NCI-H774 (cell line): ENCODE measurements around the gene TMEM135.

Experiments used
- DNase-seq: peaks from one replicate; lab custom pipeline; 2025; lab: John Stamatoyannopoulos, UW

Gene TMEM135

DNA sequence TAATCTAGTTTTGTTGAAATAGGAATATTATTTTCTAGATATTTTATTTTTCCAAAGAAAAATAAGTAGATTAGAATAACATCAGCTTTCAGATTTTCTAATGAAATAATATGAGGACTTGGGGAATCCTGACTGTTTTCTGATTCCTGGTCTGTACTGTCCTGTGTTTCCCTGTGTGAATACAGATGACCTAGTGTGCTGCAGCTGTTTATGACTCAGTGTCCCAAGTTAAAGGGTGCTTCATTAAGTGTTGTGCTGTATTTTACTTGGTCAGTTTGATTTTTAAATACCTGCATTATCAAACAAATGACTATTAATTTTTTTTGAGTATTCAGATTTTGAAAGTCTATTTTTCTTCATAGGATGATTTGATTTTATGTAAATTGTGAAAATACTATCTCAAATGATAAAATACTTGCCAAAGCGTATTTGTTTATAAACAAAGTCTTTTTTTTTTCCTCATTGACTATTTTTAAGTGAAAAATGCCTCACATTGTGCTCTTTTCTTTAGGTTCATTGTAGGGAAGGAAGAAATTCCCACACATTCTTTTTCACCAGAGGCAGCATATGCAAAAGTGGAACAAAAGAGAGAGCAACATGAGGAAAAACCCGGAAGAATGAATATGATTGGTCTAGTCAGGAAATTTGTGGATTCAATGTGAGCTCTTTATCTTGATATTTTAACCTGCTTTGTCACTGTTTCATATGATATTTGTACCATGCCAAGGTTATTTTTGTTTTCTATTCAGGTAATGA is 264.2 kb downstream of the TMEM135 start:
- no peak for DNase-seq

DNA sequence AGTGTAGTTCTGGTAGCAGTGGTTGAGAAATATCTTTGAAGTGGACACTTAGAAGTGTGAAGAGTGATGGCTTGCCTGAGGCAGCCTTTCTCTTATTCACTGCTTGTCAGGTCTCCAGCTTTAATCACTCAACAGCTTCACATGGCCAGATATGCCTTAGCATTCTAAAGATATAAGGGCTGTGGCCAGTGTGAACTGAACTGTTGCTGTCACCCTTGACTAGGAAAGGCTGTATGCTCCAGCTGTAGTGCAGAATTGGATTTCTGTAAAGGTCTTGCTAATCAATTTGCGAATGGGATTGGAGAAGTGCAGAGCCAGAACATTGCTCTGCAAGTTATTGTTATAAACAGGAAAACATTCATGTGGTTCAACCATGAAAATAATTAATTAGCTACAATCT is 266.7 kb downstream of the TMEM135 start:
- no peak for DNase-seq

DNA sequence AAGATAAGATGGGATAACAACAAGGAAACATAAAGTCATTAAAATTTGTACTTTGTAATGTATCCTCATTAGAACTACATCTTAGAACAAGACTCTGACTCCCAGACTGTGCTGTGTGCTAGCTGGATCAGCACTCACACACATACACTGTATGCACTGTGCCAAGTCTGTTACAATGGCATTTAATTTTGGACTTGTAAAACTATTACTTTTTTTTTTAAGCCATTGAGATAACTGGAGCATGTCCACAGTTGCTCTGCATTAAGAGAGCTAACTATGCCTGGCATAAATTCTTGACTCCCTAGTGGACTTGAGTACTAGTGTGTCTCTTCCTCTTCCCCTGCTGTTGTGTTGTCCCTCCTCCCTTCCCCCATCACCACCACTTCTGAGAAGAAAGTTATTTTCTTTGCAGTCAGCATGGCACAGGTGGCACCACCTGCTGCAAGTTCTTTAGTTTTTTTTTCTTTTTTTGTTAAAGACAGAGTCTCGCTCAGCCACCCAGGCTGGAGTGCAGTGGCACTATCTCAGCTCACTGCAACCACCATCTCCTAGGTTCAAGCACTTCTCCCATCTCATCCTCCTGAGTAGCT is 268.6 kb downstream of the TMEM135 start:
- no peak for DNase-seq

DNA sequence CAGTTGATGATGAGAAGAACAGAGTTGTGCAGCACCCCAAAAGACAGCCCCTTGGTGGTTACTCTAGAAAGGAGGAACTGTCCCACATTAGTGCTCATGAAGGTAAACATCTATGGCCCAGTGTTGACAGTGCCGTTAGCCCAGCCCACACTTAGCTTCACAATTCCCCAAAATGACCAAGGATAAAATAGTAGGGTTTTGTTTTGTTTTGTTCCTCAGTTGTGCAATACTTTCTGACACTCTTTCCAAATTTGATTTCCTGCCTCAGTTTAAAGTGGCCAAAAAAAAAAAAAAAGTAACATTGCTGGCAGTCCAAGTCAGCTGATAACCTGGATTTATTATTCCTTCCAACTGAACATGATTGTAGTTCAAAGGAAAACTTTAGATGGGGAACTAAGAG is 269.4 kb downstream of the TMEM135 start:
- no peak for DNase-seq

DNA sequence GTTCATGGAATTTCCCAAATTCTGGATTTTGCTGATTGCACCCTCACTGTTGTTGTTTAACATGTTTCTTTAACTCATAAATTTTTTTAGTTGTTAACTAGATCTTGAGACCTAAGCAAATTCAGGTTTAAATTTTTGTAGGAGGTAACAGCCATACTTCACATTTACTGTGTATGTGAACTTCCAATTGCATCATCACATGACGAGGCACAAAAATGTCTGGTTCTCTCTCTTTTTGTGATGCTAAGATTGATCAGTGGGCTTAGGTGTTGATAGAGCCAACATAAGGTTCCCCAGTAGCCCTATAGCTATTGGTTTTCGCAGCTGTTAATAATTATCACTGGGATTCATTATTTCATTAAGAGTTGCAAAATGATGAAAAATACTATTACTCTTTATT is 277.5 kb downstream of the TMEM135 start:
- no peak for DNase-seq

DNA sequence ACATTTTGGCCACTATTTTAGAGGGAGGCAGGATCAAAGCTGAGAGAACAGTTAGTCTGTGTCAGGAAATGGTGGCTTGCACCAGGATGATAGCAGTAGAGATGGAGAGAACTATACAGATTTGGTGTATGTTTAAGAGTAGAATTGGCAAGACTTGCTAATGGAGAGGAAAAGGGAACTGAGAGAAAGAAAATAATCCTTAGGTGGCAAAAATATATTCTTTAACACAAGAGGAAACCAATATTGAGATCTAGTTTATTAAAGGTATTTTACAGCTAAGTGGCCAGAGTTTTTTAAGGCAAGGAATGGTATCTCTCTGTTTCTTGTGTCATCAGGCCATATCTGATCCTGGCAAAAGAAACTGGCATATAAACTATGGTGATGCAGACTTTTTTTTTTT is 278.8 kb downstream of the TMEM135 start:
- DNase-seq: no peak

DNA sequence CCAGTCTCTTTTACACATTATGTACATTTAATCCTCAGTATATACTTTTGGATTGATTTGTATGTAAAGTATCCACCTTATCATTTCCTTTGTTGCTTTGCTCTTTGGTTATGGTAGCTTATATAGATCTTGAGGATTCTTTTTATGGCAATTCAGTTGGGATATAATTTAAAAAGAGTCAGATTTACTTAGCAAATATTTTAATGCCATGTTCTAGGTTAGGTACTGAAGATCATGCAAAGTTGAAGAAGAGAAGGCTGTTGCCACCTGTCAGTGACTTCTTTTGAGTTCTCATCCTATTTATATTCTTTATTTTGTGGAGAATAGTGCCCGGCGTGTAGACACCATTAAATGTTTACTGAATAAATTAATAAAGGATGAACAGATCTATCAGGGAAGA is 279.7 kb downstream of the TMEM135 start:
- DNase-seq: no peak

DNA sequence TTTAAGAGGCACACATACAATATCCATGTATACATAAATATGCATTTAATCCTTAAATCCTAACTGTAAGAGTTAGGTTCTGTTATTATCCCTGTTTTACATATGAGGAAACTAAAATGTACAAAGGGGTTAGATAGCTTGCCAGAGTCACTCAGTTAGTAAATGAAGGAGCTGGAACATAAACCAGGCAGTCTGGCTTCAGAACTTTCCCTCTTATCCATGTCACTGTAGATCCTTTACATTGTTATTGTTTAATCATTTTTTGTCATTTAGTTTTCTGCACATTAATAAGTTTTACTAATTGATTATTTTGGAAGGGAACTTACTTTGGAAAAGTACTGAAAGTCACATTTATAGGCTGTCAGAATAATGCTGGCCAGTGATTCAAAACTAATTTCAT is 282.4 kb downstream of the TMEM135 start:
- DNase-seq: no peak

DNA sequence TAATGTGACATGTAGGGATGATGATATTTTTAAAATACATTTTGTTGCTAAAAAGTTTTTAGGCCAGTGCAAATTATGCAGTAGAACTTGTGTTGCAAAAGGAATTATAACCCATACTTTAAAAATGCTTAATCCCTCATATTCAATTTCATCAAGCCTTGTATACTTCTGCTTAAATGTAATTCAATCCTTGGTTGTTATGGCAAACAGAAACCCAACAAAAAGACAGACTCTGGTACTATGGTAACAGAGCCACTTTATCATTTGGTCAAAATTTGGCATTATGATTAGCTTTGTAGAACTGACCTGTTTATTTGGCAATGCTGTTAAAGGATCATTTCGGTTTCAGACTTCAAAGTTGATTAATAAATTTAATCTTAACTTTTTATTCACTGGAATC is 284.8 kb downstream of the TMEM135 start:
- no peak for DNase-seq

DNA sequence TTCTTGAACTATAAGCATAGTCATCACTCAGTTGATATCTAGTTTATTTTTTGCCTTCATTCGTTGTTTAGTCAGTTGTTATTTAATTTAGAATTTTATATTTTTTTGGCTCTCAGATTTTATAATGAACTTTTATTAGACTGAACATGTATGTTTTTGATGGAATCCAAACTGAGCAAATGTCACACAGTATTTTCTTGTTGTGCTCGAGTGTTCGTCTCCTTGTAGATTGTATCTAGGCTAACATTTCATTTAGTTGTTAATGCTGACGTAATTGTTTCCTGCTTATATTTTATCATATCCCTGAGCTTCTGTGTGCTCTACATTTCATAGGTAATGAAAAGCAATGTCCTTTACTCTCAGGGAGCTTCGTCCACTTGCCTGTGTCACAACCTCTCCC is 286.2 kb downstream of the TMEM135 start:
- DNase-seq: no peak

DNA sequence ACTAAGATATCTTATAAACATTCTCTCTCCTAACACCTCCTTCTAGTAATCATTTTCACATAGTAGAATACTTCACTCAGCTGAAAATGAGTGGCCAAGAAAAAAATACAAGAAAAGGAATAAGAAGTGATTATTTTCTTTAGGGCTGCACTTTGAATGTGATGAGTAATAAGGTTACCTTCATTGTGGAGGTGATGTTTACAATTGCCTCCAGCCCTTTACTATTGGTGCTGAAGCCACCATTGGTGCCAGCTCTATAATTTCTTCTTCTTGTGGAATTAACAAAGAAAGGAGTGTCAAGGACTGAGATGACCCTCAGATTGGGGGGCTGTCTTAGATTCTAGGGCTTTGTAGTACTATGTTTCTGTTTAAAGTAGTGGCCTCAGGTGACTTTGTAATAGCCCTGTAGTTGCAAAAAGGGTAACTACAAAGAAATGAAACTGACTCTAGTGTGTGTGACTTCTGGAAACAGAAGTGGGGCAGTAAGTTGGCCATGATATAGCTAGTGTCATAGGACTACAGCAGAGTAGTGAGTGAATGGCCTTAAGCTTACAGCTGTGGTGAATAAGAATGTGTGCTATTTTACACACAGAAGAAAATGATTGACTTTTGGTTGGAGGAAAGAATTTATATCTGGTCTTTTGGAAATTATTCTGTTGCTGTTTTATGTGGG is 287.2 kb downstream of the TMEM135 start:
- DNase-seq: no peak

DNA sequence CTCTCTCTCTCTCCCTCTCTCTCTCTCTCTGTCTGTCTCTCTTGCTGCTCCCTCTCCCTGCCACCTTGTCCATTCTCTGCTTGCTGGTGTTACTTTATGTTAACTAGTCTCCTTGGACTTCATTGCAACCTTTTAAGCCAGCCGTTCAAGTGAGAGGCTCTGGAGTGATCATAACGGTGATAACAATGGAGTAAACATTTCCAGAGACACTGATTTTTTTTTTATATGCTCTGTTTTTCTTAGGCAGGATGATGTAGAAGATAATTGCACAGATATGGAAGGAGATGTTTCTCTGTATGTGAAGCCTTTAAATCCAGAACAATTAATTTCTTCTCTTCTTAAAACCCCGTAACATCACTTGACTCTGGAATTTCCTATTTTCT is 287.7 kb downstream of the TMEM135 start:
- DNase-seq: no peak

DNA sequence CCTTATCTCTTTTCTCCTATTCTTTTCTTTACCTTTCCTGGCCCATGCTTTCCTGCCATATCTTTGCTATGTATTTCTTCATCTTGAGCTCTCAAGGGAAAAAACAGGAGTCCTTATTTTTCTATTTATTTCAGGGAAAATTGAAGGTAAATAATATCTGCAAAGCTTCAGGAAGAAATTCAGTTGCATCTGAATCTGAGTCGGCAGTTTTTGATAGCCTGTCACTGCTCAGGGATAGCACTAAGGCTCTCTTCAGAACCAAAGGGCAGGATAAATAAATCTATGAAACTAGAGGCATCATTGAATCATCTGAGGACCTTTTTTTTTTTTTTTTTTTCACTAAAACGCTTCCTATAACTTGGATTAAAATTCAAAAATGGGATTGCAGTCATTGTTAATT is 288.9 kb downstream of the TMEM135 start:
- no peak for DNase-seq

DNA sequence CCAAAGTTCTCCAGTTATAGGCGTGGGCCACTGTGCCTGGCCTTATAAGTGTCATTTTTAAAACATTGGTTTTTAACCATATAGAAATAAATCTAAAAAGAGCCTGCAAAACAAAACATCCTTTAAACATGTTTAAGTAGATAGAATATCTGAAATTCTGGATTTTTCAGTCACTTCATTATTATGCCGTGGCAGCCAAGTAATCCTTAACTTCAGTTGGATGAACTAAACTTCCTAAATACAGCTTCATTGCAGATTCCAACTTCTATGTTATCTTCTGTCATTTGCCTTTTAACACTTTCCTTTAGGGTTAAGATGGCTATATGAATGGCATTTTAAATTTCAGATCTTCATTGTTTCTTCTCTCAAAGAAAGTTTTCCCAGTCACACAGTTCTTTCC is 291.4 kb downstream of the TMEM135 start:
- no peak for DNase-seq

DNA sequence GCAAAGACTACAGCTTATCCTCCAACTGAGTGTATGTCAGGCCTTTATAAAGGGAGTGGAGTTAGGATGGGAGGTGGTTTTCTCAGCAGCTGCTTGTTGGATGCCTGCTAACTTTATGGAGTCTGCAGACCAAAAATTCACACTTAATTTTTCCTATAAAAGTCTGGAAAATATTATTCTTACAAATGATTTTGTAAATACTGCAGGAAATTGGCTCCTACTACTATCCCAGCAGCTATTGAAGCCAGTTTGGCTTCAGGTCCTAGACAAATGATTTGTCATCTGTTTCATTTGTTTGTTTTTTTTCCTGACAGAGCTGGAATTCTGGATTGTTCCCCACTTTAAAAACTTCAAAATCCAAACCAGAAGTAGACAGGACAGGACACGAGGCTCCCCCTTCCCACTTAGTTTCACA is 292.5 kb downstream of the TMEM135 start:
- no peak for DNase-seq

DNA sequence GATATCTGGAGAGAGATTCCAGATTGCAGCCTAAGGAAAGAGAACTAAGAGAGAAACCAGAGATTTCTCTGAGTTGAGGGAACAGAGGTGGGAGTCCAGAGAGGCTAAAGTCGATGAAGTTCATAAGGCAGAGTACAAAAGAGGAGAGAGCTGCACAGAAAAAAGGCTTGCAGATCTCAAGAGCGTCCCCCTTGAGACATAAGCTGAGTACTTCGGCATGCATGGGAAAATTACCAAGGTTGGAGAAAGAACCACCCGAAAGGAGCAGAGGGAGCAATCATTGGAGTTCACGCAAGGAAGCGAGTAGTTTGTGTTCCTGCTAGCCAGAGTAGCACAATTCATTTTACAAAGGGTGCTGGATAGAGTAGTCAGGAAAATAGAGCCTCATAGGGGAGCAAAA is 293.5 kb downstream of the TMEM135 start:
- no peak for DNase-seq

DNA sequence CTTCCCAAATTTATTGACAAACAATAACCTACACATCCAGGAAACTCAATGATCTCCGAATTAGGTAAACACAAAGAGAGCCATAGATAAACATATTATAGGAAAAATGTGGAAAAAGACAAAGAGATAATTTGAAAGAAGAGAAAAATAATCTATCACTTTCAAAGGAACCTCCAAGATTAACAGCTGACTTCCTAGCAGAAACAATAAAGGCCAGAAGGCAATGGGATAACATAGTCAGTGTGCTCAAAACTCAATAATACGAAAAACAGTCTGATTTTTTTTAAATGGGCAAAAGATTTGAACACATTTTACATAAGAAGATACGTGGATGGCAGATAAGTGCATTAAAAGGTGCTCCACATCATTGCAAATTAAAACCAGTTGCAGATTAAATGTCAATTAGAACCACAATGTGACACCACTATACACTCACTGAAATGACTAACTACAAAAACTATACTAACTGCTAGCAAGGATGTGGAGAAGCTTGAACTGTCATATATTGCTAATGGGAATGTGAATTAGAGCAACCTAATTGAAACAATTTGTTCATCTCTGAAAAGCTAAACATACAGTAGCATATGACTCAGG is 300.4 kb downstream of the TMEM135 start:
- DNase-seq: no peak

DNA sequence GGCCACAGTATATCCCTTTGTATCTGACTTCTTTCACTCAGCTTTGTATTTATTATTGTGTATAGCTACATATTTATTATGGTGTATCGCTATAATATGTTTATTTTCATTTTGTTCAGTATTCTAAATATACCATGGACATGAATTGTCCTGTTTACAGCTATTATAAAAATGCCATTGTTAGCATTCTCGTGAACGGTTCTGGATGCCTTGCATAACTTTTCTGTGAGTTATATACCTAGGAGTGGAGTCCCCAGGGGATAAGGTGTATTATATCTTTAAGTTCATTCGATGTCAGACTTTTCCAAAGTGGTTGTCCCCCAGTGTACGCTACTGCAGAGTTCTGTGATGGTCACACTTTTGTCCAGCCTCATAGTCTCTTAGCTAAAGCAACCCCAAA is 301.7 kb downstream of the TMEM135 start:
- DNase-seq: no peak

DNA sequence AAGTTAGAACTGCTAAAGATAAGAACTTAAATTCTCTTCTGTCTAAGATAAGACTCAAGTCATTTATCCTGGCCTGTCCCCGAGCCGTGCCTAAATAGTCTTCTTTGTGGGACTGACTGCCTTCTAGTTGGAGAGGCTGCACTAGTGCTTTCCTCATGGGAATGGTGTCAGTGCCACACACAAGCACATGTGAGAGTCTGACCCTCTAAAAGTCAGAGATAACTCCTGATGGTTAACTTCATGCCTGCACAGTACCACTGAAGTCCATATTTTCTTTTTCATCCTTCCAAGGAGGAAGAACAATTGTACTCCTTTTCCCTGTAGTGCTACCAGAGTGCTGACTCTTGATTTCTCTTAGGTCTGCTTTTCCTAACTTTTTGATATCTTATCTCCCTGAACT is 309.7 kb downstream of the TMEM135 start:
- no peak for DNase-seq

DNA sequence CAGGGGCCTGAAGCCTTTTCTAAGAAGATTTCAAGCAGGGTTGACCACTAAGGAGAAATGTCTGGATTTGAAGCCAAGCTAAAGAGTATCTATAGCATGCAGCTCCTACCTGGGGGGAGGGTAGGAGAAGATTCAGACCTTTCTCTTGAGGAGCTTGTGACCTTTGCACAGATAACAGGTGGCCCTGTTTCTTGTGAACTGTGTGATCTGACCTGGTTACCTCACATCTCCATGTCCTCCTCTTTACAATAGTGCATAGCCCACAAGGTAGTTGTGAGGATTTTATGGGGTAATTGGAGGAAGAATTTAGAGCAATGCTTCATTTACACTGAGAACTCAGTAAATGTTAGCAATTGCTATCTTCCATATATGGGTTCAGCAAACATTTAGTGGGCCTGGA is 310.1 kb downstream of the TMEM135 start:
- no peak for DNase-seq

DNA sequence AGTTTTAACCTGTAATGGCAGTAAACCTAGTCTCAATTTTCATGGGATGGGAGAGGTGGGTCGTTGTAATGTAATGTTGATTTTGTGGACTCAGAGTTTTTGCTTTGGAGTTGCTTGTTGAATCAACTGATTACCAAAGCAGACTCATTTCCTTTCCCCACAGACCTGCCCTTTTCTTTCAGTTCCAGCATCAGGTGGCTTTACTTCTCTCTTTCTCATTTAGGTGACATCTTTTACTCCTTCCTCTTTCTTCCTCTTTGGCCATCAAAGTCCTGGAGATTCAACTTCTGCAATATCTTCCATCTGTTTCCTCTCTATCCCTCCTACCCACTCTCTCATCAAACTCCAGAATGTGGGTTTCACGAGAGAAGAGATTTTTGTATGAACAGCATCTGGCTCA is 313.9 kb downstream of the TMEM135 start:
- DNase-seq: no peak

DNA sequence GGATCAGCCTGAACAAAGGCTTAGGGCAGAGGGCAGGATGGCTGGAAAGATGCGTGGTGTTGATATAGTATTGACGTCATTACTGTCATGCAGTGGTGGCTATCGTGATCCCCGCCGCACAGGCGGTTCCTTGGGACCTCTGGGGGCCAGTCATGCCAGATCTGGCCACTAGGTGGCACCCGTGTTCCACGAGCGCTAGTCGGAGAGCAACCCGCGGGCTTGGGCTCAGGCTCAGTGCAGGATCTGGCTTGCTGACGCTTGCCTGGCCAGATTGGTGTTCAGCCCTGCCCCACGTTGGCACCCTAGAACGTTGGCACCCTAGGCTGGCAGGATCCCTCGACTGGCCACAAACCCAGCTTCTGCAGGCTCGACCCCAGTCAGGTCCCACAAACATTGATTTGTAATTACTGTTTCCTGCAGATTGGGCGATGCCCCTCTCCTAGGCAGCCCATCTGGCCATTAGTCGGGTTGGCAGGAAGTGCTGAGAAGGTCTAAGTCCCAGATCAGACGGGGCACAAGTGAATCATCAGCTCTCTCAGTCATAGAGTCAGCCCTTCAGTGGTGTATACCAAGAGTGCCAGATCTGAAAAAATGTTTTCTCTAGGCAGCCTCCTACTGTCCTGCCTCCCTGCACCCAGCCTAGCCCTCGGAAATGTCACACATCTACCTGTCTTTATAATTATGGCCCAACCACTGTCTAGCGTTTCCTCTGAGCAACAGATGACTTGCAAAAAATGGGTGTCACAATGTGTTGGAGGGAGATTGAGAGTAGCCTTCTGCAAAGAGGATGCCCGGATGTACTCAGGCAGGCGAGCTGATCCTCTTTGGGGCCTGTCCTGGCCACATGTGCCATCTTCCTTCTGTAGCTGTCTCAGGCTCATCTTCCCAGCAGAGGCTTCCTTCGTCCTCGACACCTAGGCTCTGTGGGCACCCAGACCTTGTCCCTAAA is 315.3 kb downstream of the TMEM135 start:
- peak; percentile 80 for DNase-seq
